ENCODE data around the gene SCN4A.
"Not testable (repeated sequence)": the region's sequence is repeated elsewhere in the genome, so short reads cannot be mapped to it uniquely, and the experiment has no call there.

The SCN4A gene

DNA sequence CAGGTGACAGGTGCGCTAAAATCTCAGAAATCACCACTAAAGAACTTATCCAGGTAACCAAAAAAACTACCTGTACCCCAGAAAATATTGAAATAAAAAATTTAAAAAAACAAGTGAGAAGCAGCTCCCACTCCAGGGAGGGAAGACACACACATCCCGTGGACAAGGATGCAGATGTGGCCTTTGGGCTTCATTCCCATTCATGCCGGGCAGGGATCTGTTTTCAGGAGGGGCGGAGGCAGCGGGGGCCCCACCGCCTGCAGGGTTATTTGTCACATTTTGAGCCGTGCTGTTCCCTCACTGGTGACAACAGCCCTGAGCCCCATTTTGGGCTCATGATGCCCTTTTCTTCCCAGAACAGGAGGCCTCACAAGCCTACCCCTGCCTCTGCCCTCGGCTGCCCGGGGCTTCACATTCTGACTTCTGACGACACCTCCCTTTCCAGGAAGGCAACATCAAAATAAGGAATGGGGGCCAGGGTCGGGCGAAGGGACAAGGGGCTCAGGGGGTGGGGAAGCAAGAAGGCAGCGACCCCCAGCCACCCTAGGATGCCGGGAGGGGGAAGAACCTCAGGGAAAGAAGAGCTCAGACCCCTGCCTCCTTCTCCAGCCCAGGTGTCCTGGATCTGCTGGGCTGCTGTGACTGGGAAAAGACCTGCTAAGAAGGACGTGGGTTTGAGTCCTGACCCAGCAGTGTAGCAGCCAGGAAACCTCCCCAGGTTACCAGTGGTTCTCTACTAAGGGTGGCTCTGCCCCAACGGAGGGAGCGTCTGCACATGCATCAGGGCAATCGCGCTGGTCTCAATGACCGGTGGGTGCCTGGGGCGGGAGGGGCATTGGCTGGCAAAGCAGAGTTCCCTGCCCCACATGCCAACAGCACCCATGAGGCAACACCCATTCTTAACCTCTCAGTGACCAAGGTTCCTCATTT lies 38.3 kb downstream of the SCN4A start:
- DNase-seq (ENCODE audit: low read depth) = no peak

DNA sequence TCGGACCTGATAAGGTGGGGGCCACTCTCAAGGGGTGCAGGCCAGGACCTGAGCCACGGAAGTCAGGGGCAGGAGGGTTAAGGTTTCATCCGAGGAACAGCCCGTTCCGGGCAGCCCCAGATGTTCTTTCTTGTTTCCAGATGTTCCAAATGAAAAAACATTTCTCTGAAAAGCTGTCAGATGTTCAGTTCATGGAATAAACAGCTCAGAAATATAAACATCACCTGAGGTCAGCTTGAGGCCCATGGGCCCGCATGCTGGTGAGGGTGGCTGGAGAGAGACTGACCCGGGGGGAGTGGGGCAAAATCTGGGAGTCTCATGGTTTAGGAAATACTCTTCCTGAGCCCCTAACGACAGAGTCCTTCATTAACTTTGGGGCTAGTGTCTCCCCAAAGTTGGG lies 39.1 kb downstream of the SCN4A start:
- DNase-seq (ENCODE audit: low read depth) = no peak

DNA sequence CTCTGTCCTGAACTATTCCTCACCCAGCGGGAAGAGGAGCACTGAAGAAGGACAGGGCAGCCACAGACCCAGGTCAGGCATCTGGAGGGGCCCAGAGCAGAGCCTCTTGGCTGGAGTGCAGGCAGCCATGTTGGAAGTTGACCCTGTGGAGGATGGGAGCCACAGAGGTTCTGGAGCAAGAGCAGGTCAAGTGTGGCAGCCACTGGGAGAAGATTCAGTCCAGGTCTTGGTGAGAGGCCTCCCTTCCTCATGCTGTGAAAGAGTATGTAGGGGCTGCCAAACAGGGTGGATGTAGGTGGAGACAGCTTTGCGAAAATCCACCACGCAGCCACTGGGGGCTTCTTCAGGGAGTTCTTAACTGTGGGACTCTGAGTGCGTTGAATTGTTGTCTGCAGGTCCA lies 40.0 kb downstream of the SCN4A start:
- no peak for DNase-seq (ENCODE audit: low read depth)

DNA sequence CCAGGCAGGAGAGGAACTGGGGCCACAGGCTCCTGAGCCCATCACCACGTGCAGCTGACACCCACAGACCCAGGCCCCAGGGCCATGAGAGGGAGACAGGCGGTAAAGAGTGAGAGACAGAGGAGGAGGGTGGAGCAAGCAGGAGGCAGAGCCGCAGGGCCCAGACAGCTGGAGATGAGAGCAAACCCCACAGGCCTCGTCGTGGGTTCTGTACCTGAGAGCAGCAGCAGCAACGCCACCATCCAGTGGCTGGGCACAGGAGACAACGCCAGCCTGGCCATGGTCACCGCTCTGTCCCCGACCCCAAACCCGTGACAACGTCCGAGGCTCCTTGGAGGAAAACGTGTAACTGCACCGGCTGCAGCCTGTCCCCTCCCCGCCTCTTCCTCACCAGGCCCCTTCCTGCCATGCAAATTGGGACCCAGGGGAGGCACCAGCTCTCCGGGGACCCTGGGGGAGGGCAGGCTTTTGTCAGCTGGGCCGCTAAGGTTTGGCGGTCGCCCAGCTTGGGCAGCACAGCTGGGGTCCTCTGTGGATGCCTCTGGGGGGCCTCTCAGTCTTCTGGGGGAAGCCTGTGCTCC lies 40.6 kb downstream of the SCN4A start, which contains the start of gene CD79B:
Gene CD79B, minus strand, starts transcription at position 351 of the 581 bp plus-strand sequence. Its CDS starts 70 bp downstream, at position 281.
- no peak for DNase-seq (ENCODE audit: low read depth)

DNA sequence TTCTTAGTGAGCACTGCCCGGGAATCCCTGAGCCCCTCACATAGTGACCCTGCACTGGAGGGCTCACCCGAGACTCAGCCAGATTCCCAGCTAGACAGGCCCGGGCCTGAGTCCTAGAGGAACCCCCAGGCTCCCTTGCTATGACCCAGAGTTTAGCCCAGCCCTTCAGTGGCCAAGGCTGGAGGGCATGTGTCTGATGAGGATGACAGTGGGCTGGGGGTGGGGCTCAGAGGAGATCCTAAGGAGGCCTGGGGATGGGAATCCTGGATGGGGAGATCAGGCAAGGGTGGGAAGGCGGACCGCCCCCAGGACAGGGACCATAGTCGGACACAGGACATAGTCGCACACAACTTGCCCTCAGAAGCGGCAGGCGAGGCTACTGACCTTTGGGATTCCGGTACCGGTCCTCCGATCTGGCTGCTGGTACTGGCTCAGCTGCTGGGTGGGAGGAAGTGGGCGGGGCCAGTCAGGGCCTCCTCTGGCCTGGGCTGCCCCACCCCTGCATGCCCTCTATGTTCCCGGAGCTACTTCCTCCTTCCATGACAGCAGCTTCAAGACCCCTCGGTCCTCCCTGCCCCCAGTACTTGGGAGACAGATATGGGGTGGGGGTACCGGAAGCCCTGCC lies 41.7 kb downstream of the SCN4A start:
- peak; percentile 29 for DNase-seq (ENCODE audit: low read depth)

DNA sequence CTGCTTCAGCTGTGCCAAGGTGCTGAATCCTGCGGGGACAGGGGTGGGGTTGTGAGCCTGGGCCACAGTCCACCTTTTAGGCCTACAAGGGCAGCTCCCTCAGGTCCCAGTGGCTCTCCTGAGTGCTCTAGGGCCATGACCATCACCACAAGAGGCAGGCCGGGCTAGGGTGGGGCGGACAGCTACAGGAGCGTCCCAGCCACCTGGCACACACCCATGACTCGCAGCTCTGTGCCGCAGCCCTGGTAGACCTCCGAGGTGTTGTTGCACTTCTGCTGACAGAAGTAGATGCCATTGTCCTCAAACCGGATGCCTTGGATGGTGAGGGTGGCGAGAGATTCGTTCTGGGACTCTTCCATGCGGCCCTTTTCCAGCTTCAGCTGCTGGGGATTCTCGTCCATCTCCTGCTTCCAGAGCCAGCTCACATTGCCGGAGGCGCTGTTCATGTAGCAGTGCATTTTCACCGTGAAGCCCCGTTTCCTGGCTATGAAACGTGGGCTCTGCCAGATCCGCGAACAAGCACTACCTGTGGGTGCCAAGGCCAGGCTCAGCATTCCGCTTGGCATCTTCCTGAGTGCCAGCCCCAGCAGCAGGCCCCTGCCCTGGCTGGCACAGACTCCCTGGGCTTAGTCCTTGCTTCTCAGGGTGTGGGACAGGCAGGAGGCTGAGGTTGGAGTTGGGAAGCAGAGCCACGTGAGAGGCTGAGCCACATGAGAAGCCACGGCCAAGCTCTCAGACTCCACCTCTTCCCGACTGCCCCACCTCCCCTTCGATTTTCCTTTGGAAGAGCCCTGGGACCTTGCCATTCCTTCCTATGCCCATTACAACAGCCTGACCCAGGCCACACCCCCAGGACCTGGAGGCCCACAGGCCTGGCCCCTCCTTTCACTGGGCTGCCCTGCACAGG lies 42.6 kb downstream of the SCN4A start:
- DNase-seq (ENCODE audit: low read depth) = no peak

DNA sequence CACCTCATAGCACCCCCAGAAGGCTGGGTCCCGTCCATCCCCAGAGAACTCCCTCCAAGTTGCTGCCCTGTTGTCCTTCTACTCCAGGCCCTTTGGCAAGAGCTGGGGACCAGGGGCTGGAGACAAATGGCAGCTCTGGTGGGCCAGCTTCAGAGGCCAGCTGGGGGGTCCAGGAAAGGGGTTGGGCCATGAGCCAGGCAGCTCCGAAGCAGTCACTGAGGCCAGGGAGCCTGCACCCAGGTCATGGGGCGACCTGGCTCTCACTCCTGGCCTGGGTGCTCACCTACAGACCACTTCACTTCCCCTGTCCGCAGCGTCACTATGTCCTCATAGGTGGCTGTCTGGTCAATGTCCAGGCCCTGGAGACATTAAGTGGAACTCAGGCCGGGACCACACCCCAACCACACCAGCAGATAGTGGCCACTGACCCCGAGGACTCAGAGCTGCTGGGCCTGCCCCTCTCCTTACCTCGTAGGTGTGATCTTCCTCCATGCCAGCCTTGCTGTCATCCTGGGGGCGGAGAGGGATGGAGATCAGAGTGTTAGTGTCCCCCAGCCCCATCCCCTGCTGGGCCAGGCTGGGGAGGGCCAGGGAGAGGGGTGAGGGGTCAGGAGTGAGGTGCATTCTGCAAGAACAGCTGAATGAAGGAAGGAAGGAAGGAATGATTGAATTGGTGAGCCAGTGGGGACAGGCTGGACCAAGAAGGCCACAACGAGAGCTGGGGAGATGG lies 43.6 kb downstream of the SCN4A start:
- DNase-seq (ENCODE audit: low read depth) = no peak

DNA sequence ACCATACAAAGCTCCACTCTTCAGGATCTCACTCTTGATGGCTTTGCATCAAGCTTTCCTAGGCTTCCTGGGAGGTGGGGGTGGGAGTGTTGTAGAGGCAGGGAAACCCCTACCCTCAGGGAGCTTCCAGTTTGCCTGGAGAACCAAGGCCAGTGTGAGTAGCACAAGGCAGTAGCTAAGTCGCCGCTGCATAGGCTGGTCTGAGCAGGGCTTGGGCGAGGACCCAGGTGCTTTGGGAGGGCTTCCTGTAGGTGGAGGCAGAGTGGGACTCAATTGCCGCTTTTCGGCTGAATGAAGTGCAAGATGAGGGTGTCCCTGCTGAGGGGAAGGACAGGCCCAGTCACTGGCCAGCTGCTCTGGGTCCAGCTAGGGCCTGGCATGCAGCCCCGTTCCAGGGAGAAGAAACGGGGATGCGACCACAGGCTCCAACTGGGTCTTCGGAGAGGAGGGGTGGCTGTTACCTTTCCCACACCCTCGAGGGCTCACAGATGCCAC lies 44.5 kb downstream of the SCN4A start:
- no peak for DNase-seq (ENCODE audit: low read depth)

DNA sequence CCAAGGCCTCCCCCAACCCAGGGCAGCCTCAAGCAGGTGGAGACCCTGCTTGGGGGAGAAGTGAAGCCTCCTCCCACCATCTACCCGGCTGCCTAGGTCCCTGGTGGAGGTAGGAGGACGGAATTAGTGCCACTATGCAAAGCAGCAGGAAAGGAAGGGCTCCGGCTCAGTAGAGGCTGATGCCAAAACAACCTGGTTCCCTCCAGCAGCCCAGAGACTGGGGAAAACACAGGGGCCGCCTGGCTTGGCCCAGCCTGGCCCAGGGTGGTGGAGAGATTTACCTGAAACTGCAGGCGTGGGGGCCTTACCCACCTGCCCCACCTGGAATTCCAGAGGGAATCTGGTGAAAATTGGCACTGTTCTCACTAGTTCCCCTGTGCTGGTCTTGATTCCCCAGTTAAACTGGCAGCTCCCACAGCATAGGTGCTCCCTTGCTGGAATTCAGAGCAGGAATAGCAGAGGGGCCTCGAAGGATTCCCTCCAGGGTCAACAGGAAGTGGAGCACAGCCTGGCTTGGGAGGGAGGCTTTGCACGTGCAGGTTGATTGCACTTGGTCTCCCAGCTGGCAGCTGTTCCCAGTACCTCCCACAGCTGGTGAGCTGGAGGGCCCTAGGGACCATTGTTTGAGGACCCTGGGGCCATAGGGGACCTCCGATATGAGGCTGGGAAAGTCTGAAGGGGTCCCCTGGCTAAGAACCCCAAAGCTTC lies 45.1 kb downstream of the SCN4A start:
- no peak for DNase-seq (ENCODE audit: low read depth)

DNA sequence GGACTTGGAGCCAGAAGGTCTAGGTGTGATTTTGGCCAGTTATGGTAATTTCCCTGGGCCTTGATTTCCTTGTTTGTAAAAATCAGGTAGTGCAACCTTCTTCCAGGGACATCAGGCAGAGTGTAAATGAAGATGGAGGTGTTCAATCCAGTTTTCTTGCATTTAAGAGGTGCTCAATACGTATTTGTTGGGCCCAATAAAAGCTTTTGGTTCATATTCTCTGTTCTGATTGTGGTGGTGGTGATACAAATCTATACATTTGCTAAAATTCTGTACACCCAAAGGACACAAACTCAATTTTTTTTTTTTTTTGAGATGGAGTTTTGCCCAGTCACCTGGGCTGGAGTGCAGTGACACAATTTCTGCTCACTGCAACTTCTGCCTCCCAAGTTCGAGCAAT lies 46.6 kb downstream of the SCN4A start:
- DNase-seq (ENCODE audit: low read depth) = no peak

DNA sequence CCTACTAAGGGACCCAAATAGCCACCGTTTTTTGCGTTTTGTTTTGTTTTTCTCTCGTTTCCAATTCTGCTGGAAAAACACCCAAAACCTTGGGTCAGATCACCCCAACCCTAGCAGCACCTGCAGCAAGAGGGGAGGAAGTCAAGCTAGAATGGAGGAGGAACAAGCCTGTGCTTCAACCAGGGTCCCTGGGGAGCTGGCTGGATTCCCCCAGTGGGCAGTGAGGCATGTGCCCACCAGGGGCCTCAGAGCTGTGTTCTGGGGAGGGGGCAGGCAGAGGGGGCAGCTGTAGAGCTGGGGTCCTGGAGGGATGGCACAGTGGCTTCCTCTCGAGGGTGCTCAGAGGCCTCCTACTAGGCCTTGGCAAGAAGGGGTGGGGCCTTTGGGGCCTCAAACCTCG lies 47.1 kb downstream of the SCN4A start:
- DNase-seq (ENCODE audit: low read depth) = no peak

DNA sequence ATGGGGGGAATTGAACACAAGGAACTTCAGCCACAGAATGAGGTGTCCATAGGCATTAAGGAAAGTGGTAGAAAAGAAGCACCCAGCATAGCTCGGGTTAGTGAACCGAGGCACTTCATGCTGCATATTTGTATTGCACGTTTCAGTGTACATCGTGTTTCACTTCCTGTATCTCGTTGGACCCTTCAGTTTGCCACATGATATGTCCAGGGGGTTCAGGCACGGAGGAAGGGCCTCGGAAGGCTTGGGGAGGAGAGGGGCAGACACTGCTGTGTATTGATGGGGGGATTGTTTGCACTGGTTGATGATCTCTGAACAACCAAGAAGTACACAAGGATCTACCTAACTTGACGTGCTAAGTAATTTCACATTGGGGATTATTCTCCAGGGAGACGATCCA lies 50.3 kb downstream of the SCN4A start:
- DNase-seq (ENCODE audit: low read depth) = not testable (repeated sequence)

DNA sequence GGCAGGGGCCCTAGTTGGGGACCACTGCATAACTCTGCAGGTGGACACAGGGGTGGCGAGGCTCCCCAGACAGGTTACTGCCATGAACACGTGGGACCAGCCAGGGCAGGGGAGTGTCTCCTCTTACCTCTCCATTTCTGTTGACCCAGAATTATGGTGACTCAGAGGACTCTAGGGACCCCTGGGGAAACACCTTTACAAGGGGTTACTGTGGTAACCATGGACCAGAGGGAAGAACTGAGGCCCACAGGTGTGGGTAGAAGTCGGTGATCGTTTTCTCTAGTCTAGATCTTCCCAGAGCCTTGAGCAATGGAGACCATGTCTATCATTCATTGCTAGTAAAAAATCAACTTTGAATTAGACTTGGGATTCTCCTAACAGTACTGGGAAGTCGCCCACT lies 51.9 kb downstream of the SCN4A start:
- DNase-seq (ENCODE audit: low read depth) = not testable (repeated sequence)

DNA sequence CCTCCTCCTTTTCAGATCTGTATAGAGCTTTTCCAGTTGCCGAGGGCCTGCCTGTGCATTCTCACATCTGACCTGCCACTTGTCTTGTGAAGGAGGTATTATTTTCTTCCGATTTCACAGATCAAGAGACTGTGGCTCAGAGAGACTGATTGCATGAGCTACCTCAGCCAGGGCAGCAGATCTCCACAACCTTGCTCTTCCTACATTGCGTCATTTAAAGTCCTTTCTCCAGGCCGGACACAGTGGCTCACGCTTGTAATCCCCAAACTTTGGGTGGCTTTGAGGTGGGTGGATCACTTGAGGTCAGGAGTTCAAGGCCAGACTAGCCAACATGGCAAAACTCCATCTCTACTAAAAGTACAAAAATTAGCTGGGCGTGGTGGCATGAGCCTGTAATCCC lies 52.7 kb downstream of the SCN4A start:
- DNase-seq (ENCODE audit: low read depth) = not testable (repeated sequence)

DNA sequence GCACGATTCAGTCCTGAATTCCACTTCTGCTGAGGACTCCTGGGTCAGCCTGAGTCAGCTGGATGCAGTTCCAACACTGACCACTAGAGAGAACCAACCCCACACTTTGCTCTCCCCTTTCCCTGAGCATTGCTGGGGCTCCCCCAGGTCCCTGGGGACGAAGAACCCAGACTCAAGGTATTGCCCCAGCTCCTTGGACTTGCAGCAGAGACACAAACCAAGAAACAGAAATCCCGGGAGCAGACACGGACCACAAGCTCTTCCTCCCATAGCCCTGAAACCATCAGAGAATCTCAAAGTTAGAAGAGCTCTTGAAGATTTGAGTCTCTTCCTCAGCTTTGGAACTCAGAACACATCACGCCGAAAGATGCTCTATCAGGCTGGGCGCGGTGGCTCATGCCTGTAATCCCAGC lies 53.4 kb downstream of the SCN4A start:
- peak; percentile 64 for DNase-seq (ENCODE audit: low read depth)

DNA sequence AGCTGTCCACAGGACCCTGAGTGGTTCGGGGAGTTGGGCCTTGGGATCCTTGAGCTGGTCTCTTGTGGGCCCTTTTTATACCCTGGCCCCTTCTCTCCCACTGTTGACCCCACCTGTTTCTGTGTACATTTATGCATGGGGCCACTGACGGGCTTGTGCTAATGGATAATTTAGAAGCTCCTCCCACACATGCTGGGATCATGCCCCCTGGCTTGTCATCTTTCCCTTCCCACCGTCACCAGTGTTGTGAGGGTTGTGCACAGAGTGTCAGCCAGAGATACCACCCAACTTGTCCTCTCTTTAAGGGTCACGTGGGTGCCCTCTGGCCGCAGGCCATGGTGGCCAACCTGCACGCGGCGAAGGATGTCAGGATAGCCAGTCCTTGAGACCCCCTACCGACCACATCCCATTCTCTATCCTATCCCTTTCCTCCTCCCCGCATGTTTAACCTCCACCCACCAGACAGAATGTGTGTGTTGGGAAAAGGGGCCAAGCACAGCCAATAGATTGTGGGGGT lies 53.9 kb downstream of the SCN4A start, which contains the start of gene GH1:
Gene GH1, minus strand, starts transcription at position 51 of the 517 bp plus-strand sequence. CDS start 63 bp downstream, outside the sequence.
- DNase-seq (ENCODE audit: low read depth) = not testable (repeated sequence)

DNA sequence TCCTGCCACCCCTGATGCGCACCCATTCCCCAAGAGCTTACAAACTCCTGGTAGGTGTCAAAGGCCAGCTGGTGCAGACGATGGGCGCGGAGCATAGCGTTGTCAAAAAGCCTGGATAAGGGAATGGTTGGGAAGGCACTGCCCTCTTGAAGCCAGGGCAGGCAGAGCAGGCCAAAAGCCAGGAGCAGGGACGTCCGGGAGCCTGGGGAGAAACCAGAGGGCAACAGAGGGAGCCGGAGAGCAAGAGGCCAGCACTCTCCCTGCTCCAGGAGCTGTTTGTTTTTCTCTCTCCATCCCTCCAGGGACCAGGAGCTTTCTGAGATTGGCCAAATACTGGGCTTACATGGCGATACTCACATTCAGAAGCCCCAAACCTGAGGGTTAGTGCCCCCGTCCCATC lies 54.4 kb downstream of the SCN4A start:
- no peak for DNase-seq (ENCODE audit: low read depth)

DNA sequence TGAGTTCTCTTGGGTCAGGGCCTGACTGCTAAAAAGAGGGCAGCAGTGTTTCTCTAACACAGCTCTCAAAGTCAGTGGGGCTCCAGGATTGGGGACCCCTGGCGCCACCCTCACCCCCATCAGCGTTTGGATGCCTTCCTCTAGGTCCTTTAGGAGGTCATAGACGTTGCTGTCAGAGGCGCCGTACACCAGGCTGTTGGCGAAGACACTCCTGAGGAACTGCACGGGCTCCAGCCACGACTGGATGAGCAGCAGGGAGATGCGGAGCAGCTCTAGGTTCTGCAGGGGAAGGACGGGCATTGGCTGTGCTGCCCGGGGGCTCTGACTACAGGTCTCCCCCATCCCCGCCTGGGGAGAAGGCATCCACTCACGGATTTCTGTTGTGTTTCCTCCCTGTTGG lies 55.1 kb downstream of the SCN4A start:
- no peak for DNase-seq (ENCODE audit: low read depth)

DNA sequence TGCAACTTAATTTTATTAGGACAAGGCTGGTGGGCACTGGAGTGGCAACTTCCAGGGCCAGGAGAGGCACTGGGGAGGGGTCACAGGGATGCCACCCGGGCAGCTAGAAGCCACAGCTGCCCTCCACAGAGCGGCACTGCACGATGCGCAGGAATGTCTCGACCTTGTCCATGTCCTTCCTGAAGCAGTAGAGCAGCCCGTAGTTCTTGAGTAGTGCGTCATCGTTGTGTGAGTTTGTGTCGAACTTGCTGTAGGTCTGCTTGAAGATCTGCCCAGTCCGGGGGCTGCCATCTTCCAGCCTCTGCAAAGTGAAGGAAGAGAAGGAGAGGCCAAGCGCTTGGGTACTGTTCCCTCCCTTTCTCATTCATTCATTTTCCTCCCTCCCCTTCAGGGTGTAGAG lies 55.5 kb downstream of the SCN4A start:
- DNase-seq (ENCODE audit: low read depth) = not testable (repeated sequence)
